ENCODE data around the gene EXOSC6.
"Not testable (repeated sequence)": the region's sequence is repeated elsewhere in the genome, so short reads cannot be mapped to it uniquely, and the experiment has no call there.

Gene EXOSC6

GRCh38 chr16:70199170-70199569 is 52.6 kb downstream of the EXOSC6 start:
- not testable (repeated sequence) for DNase-seq (ENCODE audit: low read depth in 2 of 2)

DNA sequence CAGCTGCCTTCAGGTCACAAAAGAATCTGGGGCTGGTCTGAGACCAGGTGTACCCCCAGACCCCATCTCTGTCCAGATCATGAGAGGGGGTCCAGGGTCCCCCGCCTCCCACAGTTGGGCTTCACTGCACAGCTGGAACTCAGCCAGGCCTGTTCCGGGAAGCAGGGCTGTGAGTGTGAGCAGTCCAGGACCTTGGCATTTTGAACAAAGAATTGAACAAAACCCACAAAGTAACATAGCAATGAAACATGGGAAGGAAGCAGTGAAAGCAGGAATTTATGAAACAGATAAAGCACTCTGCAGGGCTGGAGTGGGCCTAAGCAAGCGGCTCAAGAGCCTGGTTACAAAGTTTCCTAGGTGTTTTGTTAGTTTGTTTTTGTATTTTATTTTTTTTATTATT is 53.1 kb downstream of the EXOSC6 start:
- DNase-seq (ENCODE audit: low read depth in 2 of 2): not testable (repeated sequence)

- DNase-seq (ENCODE audit: low read depth in 2 of 2): not testable (repeated sequence)
Observed at GRCh38 chr16:70198230-70198629, 53.5 kb downstream of the EXOSC6 start.

GRCh38 chr16:70197611-70198010 is 54.1 kb downstream of the EXOSC6 start:
- DNase-seq (ENCODE audit: low read depth in 2 of 2): not testable (repeated sequence)
